Hindlimb muscle (tissue), 1 donor: Measurements from ENCODE around the gene MAGEB10. TPM values are rescaled to one million over a fixed set of nuclear protein-coding genes. Genes with fewer than 3 reads are reported as not detected.
"Not testable (repeated sequence)": the region's sequence is repeated elsewhere in the genome, so short reads cannot be mapped to it uniquely, and the experiment has no call there.

Experiments used
- DNase-seq: peaks from one replicate; pipeline ENCODE4 v3.0.0-alpha.2; 2013
- polyA plus RNA-seq: library from polyadenylated mRNA; unstranded; fragments of 120-200 nt; gene quantifications from one replicate; pipeline ENCODE4 v1.2.1, GENCODE V29; 2013; ENCODE audit not compliant: insufficient read length

The MAGEB10 gene, protein sequence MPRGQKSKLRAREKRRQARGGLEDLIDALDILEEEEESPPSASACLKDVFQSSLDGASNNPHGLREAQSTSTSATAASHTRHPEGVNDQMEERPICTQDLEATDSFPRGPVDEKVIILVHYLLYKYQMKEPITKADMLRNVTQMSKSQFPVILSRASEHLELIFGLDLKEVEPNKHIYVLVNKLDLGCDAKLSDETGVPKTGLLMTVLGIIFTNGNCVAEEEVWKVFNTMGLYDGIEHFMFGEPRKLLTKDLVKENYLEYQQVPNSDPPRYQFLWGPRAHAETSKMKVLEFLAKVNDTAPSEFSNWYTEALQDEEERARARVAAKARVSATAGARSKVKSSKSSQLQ
- not detected for polyA plus RNA-seq

DNA sequence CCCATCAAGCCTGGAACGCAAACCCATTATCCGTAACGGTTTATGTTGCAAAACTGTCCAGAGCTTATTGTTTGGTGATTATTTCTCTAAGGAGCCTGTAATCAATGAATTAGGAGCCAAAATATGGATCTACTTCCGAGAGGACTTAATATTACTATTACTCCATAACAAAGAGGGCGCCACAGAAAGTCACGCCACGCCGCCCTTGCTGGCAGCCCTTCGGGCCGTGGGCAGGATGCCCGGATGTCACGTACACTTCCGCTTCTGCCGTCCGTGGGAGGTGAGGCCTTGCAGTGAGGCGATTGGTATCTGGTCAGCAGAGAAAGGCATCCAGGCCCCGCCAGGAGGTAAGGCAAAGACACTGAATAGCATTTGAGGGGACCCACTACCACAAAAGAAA is at the start of gene MAGEB10:
MAGEB10 (plus strand) TSS at position 301 of the 400 bp plus-strand sequence. CDS start 13,317 bp downstream, outside the sequence.
- DNase-seq, result no peak

DNA sequence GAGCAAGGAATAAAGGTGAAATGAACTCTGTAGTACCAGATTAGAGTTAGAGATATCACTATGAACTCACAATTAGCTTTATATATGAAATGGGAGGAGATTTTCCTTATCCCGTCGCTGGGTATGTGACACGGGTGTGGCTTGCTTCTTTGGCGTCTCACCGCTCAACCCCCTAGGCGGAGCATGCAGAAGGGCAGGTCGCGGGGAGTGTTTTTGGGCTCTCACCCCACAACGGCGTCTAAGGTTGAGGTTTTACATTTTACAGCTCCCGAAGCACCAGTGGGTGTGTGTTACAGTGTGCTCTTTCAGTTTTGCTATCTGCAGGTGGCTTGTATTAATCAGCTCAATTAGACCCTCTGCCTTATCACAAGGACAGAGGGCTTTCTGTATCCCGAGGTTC is 42.1 kb upstream of the MAGEB10 start:
- DNase-seq, result no peak

- no peak for DNase-seq
Observed at GRCh38 chrX:27767387-27767786, 40.4 kb upstream of the MAGEB10 start.

DNA sequence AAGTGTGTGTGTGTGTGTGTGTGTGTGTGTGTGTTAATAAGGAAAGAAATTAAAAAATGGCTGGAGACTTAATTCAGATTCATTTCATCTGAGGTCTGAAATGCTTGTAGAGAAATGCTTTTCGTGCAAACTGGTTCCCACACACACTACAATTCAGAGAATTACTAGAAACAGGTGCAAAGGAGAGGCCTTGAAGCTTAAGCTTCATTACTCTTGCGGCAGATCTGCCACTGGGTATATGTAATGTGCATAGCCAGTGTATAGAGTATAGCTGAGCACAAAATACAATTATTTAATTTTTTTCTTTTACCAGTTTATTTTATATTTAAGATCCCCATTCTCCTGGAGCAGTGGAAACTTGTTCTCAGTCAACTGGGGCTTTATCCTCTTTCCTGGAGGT is 31.8 kb upstream of the MAGEB10 start:
- DNase-seq, result no peak

DNA sequence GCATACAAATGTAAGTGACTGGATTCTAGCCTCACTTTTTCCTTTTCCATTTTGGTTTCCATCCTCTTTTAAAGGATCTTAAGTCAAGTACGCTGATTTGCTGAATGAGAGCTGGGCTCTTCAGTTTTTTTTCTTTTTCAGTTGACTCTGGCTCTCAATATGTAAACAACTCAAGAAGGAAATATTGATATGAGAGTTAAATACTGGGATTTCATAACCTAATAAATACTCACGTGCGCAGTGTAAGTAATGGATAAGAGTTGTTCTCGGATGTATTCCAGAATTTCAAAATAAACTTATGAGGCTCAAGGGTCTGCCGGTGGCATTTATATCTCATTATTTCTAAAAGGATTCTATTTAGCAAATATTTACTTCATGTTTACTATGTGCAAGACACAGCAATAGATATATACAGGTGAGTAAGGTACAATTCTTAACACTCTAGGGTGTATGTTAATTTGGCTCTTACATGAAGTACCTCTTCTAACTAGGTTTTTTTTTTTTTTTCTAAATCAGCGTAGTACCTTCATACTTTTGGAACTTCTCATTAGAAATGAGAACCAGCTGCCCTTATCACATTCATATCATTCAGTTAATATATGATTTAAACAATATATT is 11.0 kb upstream of the MAGEB10 start:
- no peak for DNase-seq

GRCh38 chrX:27797575-27797974 is 10.2 kb upstream of the MAGEB10 start:
- no peak for DNase-seq

DNA sequence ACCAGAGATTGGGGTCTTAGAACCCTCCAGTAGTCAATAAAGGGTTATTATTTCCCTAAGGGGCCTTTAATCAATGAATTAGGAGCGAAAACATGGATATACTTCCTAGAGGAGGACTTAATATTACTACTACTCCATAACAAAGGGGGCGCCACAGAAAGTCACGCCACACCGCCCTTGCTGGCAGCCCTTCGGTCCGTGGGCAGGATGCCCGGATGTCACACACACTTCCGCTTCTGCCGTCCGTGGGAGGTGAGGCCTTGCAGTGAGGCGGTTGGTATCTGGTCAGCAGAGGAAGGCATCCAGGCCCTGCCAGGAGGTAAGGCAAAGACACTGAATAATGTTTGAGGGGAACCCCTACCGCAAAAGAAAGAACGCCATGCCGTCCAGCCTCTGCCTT is 436 bp downstream of the MAGEB10 start:
- DNase-seq, result no peak

DNA sequence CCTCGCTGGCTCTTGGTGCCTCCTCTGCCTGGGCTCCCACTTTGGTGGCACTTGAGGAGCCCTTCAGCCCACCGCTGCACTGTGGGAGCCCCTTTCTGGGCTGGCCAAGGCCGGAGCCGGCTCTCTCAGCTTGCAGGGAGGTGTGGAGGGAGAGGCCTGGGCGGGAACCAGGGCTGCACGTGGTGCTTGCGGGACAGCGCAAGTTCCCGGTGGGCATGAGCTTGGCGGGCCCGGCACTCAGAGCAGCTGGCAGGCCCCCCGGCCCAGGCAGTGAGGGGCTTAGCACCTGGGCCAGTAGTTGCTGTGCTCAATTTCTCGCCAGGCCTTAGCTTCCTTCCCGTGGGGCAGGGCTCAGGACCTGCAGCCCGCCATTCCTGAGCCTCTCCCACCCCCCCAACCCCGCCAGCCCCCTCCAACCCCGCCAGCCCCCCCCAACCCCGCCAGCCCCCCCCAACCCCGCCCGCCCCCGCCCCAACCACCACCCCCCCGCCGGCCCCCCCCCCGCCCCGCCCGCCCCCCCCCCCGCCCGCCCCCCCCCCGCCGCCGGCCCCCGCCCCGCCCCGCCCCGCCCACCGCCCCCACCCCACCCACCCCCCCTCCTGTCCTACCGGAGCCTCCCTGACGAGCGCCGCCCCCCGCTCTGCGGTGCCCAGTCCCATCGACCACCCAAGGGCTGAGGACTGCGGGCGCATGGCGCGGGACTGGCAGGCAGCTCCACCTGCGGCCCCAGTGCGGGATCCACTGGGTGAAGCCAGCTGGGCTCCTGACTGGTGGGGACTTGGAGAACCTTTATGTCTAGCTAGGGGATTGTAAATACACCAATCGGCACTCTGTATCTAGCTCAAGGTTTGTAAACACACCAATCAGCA is 1.4 kb downstream of the MAGEB10 start:
- DNase-seq, result not testable (repeated sequence)

GRCh38 chrX:27815209-27815608 is 7.4 kb downstream of the MAGEB10 start:
- DNase-seq, result no peak

- DNase-seq, result no peak
Observed at GRCh38 chrX:27823812-27824211, 16.0 kb downstream of the MAGEB10 start.

DNA sequence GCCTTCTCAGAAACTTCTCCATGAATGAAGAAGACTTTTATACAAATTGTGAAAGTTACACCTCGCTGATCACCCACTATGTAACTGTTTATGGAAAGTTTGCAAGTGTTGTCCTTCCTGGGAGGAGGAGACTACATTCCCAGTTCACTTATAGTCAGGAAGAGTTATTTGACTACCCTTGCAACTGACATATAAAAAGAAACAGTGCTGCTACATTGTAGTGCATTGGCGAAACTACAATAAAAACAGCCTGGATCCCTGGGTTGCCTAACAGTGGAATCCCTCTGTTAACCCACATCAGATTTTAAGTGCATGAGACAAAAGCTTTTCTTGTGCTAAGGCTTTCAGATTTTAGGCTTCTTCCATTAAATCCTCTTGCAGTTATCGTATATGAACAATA is 30.4 kb downstream of the MAGEB10 start:
- DNase-seq, result no peak

DNA sequence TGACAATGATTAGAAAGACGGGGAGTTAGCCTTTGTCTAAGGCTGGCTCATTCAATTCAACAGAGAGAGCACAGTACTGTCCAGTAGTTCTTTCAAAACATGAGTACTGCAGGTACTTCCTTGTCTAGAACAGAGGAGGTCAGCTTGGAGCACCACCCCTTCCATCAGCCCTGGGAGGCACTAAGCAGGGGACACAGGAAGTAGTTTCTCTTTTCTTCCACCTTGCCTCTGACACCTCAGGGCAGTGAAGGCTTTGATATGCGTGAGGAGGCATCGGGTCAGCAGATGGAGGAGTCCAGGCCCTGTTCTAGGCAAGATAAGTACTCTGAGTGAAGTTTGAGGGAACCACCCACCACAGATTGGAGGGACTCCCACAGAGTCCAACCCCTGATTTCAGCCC is 33.1 kb downstream of the MAGEB10 start:
- no peak for DNase-seq

DNA sequence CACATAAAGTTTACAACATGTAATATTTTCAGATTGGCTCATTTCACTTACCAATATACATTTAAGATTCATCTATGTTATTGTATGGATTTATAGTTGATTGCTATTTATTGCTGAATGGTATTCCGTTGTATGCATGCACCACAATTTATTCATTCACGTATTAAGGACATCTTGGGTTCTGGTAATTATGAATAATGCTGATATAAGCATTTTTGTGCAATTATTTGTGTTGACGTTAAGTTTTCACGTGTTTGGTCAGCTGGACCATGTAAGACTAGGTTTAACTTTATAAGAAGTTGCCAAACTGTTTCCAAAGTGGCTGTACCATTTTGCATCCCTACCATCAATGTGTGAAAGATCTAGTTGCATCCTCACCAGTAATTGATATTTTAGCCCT is 35.1 kb downstream of the MAGEB10 start:
- no peak for DNase-seq

GRCh38 chrX:27860337-27860736 is 52.5 kb downstream of the MAGEB10 start:
- no peak for DNase-seq

DNA sequence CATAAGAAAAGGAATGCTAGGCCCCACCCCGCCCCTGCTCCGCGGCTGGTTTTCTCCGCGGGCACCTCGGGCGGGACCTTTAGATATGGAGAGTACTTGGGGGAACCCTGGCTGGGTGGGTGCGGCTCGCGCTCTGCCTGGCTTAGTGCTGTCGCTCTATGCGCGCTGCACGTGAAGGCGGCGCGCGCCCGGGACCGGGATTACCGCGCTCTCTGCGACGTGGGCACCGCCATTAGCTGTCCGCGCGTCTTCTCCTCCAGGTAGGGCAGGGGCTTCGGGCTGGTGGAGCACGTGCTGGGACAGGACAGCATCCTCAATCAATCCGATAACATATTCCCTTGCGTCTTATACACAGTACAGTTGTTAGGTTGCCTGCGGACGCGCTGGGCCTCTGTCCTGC is 56.0 kb downstream of the MAGEB10 start:
- no peak for DNase-seq

Other genes starting within 250 kb of the MAGEB10 start
- gene DCAF8L2, start 217.6 kb upstream of the MAGEB10 start, polyA plus RNA-seq, result not detected
- not detected for gene DCAF8L1, start 173.5 kb downstream of the MAGEB10 start, polyA plus RNA-seq